GM19397 (cell line): ENCODE data around the gene TNPO3.

Source experiments
- ATAC-seq: cut with Tn5 transposase; IDR thresholded peaks from one replicate; pipeline ENCODE4 v1.9.1; 2021; ENCODE audit warnings: mild to moderate bottlenecking, moderate library complexity; ENCODE audit not compliant: unreplicated experiment

The TNPO3 gene

DNA sequence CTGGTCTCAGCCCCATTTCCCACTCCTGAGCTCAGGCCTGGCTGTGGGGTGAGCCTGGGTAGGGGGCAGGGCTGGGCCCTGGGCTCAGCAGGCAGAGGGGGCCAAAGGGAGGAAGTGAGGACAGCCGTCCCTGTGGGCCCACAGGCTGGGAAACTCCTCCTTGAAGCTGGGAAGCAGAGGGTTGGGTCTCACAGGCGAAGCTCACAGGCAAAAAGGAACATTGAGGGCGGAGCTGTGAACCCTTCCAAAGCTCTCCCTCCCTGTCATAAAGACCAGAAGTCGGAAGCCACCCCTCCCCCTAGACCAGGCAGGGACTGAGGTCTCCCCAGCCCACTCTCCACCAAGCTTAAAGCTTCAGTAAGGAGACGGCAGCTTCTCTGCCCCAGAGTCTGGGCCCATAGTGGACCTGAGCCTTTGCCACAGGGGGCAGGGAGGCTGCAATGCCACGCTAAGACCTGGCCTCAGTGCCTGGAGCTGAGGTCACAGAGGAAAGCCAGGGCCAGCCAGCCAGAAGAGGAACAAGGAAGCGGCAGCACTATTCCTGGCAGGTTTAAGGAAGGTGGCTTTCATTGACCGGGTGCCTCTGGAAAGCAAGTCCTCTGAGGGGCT lies 143.4 kb downstream of the TNPO3 start:
- no peak for ATAC-seq

DNA sequence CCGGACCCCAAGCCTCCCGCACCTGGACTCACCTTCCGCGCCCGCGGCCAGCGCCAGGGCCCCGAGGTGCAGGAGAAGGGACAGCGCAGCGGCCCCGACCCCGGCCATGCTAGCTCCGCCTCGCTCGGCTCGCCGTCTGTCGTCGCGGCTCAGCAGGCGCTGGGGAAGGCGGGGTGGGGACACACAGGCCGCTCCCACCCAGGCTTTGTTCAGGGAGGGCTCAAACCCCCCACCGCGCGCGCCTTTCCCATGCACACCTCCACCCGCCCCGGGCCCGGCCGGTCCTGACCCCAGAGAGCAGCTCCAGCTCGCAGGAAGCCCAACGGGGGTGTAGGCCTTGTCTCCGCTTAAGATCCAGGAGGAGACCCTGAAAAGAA lies 144.4 kb downstream of the TNPO3 start, which contains the start of gene KCP:
Gene KCP, minus strand, starts transcription at position 141 of the 377 bp plus-strand sequence. Its CDS starts 33 bp downstream, at position 108.
- ATAC-seq, result no peak

DNA sequence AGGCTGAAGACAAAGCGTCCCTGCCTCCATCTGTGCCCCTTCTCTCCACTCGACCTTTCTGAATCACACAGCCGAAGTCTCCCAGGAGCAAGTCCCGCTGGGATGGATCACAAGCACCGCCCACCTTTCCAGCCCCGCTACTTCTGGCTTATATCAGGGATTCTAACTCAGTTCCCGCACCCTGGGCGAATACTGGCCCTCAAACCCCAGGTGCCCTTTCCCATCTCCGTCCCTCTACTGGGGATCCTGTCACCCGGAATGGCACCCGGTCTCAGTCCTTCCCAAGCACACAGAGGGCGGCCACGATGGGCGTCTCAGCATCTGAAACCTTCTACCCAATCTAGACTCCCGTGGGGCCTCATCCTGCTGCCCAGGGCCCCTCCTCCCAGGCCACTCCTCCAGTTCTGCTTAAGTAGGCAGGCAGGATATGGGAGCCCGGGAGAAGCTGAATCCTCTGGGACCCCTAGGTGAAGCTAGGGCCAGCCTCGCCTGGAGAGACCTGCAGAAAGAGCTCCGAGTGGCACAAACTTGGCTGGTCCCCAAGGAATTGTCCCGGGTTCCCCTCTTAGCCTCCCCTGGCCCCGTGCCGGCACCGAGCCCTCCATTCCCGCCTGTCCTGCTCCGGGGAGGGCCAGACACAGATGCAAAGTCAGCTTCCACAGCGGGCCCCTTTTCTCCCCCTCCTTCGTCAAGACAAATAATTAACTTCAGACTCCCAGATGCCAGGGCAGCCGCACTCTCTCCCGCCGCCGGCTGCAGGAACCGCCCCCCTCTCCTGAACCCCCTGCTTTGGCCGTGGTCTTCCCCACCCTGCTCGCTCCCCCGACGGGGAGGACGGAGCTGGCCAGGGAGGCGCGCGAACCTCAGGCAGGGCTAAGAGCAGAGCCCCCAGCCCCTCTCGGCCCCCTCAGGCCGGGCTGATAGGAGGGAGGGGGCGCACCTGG lies 145.0 kb downstream of the TNPO3 start:
- ATAC-seq, result no peak

DNA sequence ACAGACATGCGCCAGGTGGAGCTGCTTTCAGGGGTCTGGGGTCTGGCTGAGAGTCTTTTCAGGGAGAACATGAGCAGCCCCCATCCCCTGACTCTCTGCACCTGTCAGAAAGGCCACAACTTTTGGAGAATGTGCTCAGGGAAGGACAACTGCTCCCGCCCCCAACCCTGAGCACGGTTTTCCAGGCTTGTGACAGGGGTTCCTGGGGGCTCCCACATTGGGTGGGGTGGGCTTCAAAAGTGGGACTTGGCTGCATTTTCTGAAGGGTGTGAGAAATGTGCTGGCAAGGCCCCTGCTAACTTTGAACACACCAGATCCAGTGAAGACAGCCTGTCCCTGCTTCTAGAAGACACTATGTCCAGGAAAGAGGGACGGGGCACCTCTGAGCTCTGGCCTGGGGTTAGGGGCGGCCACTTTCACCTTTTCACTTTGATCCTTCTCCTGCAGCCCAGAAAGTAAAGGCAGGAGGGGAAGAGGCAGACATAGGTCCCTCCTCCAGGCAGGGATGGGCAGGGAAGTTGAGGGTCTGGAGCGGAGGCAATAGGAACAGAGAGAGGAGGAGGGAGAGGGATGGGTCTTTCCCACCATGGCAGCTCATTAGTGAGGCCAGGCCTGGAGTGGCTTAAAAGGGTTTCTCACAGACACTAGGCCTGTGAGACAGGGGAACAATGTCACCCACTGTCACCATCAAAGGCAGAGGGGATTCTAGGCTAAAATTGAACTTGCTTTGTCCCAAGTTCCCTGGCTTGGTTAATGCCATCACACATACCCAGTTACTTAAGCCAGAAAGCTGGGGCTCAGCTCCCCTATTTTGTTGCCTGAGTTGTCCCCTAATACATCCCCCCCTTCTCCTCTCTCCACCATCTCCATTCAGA lies 145.9 kb downstream of the TNPO3 start:
- no peak for ATAC-seq

DNA sequence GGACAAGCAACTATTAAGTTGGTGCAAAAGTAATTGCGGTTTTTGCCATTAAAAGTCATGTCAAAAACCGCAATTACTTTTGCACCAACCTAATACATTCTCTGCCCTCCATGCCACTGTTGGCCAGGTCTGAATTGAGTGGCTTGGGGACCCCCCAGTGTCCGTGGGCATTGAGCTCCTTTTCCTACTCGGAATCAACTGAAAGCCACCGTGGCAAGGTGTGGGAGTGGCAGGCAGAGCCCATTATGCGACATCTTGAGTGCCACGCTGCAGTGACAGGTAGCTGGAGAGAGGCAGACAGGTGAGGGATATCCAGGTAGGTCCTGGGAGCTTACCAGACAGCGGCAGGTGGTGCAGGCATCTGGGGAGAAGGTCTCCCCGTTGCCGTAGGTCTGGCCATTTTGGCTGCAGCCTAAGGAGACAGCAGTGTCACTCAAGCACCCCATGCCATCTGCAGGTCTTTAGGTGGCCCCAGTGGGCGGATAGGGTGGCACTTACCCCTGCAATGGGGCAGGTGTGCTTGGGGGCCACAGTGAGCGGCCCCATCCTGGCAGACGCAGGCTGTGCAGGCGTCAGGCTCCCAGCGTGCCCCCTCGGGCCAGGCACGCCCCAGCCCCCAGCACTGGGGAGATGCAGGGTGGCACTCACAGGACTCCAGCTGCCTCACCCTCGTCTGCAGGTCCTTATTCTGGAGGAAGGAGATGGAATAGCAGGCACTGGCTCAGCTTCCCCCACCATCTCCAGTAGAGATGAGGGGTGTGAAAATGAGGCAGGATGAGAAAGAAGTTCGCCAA lies 147.9 kb downstream of the TNPO3 start:
- no peak for ATAC-seq

DNA sequence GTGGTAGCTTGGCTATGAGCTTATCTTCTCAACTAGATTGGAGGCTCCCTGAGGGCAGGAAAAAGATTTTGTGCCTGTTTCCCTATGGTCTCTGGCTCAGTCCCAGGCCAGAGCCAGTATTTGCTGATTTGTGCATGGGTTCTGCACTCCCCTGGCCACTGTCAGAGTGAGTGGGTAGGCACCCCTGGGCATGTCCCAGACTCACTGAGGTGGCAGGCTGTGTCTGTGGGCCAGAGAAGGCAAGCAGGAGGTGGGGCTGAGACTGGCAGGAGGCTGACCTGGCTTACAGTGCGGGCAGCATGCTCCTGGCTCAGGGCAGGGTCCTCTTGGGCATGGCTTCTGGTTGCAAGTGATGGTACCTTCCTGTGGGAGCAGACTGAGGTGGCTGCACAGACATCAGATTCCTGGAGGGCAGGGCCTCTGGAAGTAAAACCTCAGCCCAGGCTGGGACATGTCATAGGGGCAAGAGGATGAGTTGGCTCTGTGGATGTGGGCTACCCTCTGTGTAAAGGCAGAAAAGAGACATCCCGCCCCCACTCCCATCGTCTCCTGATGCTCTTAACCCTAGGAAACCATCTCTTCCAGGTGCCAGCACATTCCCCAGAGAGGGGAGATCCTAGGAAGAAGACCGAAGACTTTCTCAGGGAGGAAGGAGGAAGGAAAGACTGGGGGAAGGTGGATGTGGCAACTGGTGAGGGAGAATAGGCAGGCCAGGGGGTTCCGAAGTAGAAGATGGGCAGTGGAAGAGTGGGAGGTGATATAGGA lies 148.7 kb downstream of the TNPO3 start:
- no peak for ATAC-seq

DNA sequence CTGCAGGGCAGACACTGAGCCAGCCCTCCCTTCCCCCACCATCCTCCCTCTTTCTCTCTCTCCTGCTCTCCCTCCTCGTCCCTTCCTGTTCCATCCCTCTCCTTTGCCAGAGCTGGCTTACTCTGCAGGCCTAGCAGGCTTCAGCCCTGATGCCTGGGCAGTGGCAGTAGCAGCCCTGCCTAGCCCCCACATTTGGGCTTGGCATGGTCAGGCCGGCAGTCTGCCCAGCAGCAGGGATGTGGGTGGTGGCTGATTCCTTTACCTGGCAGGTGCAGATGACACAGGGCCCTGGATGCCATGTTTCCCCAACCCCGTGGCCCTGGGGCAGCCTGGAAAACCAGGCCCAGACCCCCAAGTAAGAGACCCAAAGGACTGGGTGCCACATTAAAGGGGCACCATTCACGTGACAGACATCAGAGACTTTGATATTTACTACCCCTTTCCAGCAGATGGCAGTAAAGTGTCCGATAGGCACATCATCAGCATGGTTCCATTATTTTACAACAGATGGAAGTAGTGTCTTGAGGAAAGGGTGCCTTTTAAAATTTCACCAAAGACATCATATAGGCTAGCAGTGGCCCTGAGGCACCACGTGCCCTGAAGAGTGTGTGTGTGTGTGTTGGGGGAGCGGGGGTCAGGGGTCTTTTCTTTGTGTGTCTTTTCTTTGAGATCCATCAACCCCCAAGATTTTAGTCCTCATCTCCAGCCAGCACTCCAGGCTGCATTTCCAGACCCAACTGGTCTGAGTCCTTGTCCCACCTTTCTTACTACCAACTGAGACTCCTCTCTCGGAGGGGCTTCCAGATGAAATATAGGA lies 150.3 kb downstream of the TNPO3 start:
- peak; percentile 59 for ATAC-seq
